SW 1271 (cell line): Measurements from ENCODE around the gene KCNMB2.
"Not testable (repeated sequence)": the region's sequence is repeated elsewhere in the genome, so short reads cannot be mapped to it uniquely, and the experiment has no call there.

ENCODE experiments used
- DNase-seq, 2 experiments: peaks; one replicate each; lab custom pipeline; 2025; lab: John Stamatoyannopoulos, UW

Gene KCNMB2

DNA sequence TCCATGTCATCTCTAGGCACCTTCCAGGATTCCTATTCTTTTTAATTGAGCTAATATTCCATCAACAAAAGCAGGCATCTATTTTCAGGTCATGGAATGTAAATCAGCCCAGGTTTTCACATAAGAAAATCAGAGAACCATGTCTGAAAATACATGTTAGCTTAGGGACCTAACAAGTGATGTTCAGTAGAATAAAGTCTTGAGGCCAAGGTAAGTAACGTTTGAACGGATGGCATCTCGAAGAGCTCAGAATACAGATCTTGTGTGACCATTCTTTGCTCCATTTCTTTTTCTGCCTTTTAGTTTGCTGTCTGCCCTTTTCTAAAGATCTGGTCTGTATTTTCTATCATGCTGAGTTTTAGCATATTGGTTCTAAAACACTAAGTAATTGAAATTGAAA, 16.5 kb upstream of the KCNMB2 start:
- no peak for DNase-seq

DNA sequence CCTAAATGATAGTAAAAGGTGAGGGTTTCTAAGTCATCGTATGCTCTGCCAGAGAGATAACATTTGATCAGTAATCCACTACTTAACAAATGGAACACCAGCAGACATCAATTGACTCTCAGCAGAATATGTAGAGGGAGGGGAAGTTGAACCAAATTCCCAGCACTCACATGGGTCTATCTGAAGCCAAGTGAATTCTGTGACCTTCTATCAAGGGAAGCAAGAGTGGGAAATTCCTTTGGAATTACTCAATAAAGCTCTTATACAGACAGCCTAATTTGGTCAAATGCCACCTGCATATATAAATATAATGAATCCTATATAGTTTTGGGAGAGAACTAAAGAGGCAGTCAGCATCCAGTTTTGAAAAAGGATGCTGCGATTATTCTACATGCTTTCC, 15.8 kb upstream of the KCNMB2 start:
- no peak for DNase-seq

DNA sequence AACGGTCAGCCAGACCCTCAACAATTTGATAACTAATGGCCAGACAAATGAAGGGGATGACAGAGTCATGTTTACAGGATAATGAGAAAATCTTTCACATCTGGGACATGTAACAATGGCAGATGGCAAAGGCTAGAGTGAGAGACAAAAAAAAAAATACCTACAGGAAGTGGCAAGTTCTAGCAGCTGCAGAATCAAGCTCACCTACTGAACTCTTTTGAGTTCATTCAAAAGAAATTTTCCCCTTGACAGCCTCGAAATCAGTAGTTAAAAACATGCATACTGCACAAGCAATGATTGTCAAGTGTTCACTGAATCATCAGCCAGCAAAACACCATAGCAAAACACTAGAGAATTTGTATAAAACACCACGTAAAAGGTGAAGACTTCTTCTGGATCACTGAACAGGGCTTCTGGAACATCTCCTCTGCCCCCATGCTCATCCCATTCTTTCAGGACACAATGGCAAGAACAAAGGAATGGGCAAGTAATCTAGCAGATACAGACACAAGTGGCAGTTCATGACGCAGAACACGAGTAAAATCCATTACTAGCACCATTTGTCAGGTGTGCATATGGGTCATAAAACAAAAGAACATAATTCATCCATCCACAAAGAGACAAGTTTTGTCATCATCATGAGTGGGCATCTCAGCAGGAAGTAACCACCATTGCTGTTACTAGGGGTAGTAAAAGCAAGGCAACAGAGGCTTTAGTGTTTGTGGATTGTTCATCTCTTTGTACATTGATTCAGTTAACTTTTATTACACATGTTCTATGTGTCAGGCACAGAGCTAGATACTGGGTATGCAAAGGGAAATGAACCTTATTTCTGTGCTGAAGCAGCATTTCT, 13.8 kb upstream of the KCNMB2 start:
- no peak for DNase-seq

DNA sequence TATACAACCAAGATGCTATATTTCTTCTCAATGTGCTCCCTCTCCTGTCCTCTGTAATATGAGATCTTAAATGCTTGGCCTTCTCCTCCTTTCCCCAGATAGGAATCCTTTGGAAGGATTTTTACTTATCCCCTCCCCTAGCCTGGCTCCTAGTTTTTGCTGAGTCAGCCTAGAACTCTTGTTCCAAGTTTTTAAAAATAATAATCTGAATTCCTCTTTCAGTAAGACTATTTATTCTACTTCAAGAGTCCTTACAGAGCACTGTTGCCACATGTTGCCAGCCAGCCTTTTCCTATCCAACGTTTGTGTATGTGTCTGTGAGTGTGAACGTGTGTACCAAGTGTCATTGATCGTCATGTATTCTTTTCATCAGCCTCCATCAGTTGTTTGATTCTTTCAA, 11.0 kb upstream of the KCNMB2 start:
- no peak for DNase-seq

DNA sequence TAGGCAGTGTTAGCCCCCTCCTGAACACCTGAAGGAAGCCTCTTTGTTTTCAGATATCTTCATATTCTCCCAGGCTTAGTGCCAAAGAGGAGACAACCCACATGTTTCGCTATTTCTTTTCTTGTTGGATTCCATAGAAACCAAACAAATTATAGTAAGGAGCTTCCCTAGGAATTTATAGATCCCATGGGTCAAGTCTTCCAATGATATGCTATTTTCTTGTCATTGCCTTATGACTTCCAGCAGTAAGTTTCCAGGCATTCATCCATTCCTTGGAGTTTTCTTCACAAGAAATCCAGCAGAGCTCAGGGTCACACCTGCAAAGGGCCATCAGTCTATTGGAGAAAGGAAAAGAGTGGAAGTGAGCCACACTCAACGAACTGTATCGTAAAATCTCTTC, 9.9 kb upstream of the KCNMB2 start:
- DNase-seq = no peak

DNA sequence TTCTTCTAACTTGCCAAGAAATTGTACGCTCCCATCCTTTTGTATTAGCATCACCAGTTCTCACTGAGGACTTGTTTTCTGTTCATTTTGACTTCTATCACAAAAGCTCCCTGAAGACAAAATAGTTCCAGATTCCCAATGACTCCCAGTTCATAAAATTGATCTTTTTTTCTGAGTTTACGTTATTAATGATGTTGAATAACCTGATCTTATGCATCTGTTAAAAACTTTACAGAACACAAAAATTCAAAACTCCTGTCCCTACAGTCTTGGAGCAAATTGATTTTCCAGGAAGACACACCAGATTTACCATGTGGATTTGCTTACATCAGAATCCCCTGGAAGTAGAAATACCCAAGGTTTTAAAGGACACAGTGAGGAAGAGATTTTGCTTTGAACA, 8.3 kb upstream of the KCNMB2 start:
- no peak for DNase-seq

DNA sequence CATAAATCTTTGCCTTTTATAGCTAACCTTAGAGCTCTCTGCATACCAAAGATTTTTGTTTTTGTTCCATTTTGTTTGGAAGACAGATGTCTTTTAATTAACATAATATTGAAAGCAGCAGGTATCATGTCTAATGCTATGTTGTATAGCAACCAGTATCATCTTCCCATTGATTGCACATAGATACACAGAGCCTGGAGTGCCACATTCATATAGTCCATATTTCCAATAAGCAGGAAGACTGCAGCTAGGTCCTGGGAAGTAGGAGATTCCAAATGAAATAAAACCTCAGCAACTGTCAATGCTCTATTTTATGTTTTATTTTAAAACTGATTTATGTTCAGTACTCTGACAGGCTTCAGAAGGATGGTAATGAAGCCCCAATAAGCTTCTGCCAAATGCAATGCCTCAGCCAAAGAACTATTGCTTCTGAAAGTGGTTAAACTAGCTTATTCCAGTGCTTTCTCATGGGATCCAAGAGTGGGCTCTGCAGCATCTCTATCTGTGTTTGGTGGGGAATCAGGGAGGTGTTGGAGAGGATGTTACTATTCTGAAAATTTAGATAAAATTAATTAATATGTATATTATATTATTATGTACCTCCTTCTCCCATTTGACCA, 6.5 kb upstream of the KCNMB2 start:
- no peak for DNase-seq

DNA sequence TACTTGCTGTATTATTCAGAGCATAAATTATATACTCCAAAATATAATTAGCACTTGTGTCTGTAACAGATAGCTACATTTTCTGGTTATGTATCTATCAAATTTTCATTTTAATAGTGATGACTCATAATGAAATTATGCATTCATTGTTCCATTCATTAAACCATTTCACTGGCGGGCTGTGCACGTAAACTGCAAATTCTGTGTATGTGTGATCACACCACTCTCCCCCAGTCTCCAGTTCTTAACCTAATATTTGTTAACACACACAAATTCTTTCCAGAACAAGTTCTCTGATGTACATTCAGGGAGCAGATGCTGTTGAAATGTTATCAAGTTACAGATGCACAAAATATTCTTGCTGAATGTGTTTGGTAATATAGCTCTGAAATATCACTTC, 3.8 kb upstream of the KCNMB2 start:
- DNase-seq = no peak

DNA sequence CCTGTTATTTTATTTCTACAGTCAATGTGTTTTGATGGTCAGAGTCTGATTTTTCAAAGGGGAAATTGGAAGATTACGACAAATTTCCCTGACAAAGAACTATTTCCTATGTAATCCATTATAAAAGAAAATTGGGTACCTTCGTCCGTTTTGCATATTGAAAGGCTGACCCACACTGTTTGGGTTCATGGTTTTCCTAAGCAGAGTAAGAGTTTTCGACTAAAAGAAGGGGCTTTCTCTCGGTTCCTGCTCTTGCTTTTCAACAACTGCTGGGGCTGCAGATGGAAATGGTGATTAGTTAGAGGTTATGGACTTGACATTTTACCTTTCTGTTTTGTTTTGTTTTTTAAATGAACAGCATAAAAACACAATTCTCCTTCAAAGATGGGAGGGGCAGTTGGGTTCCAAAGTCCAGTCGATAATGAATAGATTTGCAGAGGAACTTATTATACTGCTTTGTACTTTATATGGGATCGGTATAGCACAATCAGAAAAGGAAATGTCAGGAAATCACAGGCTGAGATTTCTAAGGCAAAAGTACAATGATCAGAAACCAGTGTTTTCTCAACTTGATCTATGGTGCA, 978 bp downstream of the KCNMB2 start:
- DNase-seq = no peak

DNA sequence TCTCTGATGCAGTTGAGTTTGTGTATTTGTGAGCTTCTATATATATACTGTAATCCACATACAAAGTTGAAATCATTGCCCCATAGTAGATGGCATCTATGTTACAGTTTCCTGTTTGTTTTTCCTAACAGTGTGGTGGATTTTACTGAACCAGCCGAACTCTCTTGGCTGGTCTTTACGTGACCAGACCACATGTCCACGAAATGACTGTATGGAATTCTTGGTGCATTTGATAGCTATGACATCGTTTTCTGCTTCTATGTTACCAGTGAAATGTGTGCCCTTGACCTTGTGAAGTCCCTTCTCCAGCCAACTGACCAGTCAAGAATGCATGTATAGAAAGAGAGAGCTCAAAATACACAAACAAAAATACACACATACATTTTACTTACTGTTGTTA, 1.8 kb downstream of the KCNMB2 start:
- DNase-seq = no peak

DNA sequence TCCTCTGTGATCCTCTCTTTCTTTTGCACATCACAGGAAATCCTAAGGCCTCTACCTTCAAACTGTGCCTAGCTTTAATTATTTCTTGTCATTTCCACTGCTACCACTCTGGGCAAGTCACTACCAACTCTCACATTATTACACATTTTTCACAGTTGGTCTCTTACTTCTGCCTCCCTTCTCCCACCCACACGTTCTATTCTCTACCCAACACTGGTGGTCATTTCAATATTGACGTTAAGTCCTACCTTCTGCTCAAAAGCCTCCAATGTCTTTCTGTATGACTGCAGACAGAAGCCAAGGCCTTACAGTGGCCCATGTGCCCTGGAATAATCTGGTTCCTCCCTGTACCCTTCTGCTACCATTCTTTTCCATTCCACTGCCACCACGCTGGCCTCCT, 3.9 kb downstream of the KCNMB2 start:
- DNase-seq = no peak

DNA sequence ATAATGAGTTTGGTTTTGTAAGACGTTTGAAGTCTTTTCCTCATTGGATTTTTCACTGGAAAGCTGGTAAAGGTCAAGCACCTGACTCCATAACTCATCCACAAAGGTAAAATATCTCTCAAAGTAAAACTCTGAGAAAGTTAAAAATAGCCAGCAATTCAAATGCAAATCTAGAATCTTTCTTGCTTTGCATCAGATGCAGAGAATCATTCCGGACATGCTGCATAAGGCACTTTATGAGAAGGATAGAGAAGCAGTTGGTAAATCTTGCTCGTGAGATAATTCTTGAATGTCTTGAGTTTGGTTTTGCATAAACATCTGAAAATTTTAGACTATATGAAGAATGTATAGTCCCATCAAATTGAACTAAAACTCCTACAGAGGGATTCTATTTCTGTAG, 9.1 kb downstream of the KCNMB2 start:
- no peak for DNase-seq

DNA sequence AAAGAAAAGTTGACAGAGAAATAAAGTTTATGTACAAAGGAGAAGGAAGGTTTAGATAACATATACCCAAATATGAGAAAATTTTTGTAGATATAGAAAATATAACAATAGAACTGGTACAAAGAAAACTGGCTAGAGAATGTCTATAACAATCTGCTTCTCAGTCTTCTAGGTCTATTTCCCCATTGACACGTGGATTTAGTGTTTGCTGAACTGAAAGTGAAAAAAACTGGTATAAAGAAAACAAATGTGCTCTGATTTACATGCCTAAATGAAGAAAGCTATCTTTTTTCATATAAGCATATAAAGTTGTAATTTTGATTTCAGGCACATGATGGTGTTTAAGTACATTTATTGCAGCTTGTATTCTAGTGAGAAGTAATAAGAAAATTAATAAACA, 9.8 kb downstream of the KCNMB2 start:
- no peak for DNase-seq

DNA sequence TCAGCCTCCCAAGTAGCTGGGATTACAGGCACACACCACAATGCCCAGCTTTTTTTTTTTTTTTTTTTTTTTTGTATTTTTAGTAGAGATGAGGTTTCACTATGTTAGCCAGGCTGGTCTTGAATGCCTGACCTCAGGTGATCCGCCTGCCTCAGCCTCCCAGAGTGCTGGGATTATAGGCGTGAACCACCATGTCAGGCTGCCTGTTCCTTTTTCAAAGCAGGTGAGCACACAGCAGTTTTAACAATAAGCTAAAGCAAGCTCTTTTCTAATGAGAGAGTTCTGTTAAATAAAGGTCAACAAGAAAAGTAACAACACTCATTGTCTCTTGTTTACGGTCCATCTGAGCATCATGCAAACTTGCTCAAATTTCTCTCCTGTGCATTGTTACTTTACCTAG, 13.2 kb downstream of the KCNMB2 start:
- not testable (repeated sequence) for DNase-seq

DNA sequence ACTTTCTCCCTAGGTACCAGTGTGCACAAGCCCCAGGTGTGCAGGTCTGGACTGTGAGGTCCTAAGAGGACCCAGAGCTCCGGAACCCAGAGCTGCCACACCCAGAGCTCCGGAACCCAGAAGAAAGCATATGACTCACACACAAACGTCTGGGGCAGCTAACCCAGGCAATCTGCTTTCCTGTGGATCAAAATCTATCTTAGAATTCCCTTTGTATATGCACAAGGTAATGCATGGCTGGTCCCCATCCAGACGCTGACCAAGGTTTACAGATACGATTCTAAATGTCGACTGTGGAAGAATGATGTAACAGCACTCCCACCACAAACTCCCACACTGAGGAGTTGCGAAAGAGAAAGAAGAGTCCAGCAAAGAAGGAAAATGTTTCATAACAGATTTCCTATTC, 15.7 kb downstream of the KCNMB2 start:
- no peak for DNase-seq

DNA sequence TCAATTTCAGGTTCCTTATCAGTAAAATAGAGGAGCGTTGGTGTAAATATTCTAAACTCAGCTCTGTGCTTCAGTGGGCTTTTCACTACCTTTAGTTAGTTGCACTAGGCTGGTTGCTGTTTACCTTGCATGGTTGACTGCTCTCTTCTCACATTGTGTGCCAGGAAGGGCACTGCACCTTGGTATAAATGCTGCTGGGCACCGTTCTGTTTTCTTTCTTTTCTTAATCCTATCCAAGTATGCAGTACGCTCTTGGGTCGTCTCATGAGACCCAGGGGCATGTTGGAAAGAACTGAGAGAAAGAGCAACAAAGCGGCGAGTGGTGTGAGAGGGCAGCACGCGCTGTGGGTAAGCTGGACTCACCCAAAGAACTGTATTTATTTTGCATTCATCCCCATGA, 22.4 kb downstream of the KCNMB2 start:
- no peak for DNase-seq

DNA sequence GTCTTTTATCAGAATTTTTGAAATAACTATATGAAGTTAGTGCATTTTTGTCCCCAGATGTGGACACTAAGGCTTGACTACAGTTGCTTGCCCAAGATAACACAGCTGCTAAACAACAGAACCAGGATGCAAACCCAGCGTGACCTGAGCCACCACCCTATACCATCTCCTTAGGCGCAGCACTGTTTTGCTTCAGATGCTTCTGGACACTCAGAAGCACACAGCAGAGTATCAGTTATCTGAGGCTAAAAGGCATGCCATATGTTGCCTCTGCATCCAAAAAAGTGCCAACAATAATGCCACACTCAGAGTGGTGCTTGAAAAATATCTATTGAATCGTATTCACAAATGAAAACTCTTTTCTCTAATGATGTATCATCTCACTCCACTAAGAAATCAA, 24.5 kb downstream of the KCNMB2 start:
- no peak for DNase-seq

DNA sequence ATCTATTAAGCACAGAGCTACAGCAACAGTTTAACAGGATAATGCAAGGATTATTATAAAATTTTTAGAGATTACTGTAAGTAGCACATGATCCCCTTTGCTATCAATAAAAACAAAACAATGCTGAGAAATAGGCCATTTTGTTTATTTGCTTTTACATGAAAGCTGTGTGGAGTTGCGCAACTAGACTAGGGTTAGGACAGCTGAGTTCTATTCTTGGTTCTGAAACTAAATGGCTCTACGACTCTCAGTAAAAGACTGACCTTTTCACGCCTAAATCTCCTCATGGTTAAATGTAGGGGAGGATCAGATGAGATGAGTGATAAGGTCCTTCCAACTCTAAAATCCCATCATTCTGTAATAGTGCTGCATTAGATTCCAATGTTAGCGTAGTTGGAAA, 25.0 kb downstream of the KCNMB2 start:
- DNase-seq = no peak

DNA sequence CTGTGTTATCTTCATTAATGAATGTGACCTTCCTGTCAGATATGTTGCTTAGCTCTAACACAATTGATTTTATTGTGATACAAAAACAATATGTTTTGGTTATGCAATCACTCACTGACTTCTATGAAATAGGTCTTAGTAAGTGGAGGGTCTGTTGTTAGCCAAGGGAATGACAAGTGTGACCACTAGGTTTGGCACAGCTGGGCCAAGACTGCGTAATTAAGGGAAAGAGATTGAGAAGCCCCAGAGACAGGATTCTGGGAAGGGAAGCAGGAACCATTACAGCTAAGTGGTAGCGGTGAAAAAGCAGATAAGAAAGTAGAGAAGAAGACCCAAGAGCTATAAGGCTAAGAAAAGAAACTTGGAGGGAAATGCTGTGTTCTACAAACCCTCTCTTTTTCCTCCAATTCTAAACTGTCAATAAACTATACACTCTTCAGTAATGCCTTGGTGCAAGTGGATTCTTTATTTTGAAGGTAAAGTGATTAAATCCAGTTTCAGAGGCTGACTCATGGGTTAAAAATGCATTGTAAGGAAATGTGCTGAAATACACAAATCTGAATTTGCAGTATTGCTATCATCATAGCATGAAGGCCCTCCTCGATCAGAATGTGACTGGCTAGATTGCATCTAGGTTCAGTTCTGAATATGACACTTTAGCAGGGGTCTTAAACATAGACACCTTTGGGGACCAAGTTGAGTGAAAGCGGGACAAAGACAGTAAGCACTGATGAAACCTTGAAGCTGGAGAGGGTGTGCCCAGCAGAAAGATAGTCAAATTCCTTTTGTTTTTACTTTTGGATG, 26.1 kb downstream of the KCNMB2 start:
- DNase-seq = no peak

DNA sequence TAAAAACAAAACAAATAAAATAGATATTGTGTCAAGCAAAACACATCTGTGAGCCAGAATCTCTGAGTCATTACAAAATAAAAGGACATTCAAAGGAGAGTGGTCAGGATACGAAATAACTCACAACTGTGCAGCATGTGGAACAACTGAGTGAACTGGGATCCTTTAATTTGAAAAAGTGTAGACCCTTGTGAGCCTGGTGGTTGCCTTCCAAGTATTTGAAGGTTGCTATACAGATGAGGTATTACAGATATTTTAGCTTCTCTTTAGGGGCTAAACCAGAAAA, 26.7 kb downstream of the KCNMB2 start:
- DNase-seq = no peak

DNA sequence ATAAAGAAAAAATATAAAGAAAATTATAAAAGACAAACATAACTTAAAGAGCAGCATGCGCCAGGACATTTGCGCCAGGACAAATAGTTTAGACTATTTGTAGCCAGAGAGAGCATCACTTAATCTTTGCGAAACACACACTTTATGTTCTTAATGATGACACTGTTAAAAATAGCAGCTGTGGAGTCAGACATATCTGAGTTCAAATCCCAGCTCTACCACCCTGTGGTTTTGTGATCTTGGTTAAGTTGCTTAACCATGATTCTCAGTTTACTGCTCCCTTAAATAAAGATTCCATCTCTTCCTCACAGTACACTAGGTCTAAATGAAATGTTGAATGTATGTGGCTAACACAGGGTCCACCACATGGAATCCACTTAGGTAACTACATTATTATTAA, 31.4 kb downstream of the KCNMB2 start:
- no peak for DNase-seq

DNA sequence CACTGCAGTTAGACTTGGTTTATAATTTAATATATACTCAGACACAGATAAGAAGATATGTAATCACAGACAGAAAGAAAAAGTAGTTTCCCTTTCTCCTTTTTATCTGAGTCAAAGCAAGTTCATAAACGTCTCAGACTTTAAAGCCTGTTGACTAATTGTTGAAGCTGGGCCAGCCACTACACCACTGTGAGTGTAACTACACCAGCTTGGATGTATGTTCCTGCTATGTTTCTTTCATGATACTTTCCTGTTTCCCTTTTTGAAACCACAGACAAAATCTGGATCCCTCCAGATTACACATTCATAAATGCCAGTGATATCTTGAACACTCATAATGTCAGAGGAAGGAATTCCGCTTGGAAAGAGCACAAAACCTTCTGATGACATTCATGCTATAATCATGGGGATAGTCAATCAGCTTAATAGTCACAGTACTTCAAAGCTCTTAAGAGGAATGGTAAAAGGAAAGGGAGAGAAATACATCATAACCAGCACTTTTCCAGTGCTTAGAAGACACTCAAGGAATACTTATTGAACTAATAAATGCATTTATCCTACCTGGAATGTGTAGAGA, 32.0 kb downstream of the KCNMB2 start:
- no peak for DNase-seq

DNA sequence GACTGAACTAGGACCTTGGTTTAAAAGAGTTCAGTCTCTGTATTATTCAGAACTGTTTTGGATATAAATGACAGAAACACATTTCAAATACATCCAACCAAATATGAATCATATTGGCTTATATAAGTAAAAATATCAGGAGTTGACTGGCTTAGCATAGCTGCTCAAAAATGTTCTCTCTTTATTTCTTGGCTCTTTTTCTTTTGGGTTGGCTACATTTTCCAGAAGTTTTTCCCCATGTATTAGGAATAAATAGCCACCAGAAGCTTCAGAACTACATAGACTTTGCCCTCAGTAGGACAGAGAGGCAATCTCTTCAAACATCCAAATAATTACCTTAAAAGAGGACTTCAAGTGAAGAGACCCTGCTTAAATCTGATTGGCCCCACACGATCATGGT, 32.7 kb downstream of the KCNMB2 start:
- DNase-seq = no peak
